ENCODE measurements around the gene FAM114A1. TPM values are rescaled to one million over a fixed set of nuclear protein-coding genes. Genes with fewer than 3 reads are reported as not detected.

FAM114A1 gene
- total RNA-seq, 1 donor from 2014 or later = 223 TPM

DNA sequence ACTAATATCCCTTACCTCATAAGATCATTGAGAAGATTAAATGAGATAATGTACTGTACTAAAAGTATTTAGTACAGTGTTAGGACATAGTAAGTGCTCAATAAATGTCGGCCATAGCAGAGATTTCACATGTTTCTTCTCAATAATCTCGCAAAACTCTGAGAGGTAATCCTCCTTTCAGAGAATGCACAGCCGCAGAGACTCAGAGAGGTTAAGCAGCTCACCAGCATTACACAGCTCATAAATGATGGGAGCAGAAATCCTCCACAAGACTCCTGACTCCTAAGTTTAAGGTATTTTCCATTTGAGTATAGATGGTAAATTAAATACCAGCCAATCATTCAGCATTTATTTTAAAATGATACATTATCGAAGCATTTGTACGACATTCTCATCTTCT is 34.6 kb downstream of the FAM114A1 start:
- H3K9me3 Mint-ChIP-seq (ENCODE audit: low read depth) = no peaks in the 10 kb centered on the region
- H3K27me3 Mint-ChIP-seq (ENCODE audit: low read depth) = no peaks in the 10 kb centered on the region
- no peak overlapping the region for H3K4me3 Mint-ChIP-seq (ENCODE audit: unreplicated experiment)
- no peak for DNase-seq (ENCODE audit: low spot score)
- H3K27ac Mint-ChIP-seq (ENCODE audit: unreplicated experiment) = peak overlapping the region; percentile 36
- TF ChIP-seq, protein P1, sequence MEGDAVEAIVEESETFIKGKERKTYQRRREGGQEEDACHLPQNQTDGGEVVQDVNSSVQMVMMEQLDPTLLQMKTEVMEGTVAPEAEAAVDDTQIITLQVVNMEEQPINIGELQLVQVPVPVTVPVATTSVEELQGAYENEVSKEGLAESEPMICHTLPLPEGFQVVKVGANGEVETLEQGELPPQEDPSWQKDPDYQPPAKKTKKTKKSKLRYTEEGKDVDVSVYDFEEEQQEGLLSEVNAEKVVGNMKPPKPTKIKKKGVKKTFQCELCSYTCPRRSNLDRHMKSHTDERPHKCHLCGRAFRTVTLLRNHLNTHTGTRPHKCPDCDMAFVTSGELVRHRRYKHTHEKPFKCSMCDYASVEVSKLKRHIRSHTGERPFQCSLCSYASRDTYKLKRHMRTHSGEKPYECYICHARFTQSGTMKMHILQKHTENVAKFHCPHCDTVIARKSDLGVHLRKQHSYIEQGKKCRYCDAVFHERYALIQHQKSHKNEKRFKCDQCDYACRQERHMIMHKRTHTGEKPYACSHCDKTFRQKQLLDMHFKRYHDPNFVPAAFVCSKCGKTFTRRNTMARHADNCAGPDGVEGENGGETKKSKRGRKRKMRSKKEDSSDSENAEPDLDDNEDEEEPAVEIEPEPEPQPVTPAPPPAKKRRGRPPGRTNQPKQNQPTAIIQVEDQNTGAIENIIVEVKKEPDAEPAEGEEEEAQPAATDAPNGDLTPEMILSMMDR (IDR thresholded peaks at IDR 0.05) = no peak
- peaks cover 9% of the 10 kb centered on the region for H3K4me1 Mint-ChIP-seq (ENCODE audit: low read depth)
- peaks cover 36% of the 10 kb centered on the region for H3K36me3 Mint-ChIP-seq (ENCODE audit: low read depth)

DNA sequence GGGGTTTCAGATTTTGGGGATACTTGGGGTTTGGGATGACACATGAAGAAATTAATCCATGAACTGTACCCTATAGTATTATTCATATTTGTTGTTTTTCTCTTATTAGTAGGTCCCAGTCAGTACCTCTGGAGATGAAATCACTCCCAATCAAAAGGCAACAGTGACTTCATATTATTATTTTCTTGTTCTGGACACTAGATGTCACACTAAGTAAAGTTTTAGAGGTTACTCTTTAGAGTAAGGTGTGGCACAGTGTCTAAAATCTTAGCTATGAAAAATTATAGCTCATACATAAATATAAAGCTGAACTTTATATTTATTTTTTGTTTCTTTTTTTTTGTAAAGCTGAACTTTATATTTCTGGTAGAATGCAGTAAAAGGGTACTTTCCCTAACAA is 35.1 kb downstream of the FAM114A1 start:
- DNase-seq (ENCODE audit: low spot score) = no peak
- Mint-ChIP-seq H3K36me3 (ENCODE audit: low read depth) (peaks cover 38% of the 10 kb centered on the region), H3K9me3 (ENCODE audit: low read depth) (no peaks in the 10 kb centered on the region), H3K27me3 (ENCODE audit: low read depth) (no peaks in the 10 kb centered on the region), H3K27ac (ENCODE audit: unreplicated experiment) (peak overlapping the region; percentile 36), H3K4me1 (ENCODE audit: low read depth) (peaks cover 8% of the 10 kb centered on the region), H3K4me3 (ENCODE audit: unreplicated experiment) (no peak overlapping the region)
- TF ChIP-seq, protein P1 (IDR thresholded peaks at IDR 0.05) = peak; percentile 79

DNA sequence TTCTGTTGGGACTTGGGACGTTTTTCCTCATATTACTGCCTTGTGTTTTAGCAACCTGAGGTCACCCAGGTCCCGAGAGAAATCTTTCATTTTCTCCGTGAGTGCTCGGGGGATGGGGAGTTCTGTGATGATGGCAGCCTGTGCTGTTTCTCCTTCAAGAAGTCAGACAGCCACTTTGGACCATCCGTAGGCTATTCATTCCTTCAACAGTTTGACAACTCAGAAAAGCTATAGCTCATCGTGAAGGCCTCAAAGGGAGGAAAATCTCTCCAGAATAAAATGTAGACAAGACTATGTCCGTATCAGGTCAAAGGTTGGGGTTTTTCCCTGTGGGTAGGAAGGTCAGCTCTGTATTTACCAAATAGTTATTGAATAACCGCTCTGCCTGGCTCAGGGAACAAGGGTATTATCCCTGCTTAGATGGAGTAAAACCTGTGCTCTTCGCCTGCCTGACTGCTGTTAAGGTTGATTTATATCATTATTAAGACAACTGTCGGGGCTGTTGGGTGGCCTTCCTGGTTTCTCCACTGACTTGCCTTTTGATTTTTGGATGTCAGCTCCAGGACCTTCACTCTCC is 36.6 kb downstream of the FAM114A1 start:
- DNase-seq (ENCODE audit: low spot score) = no peak
- Mint-ChIP-seq H3K36me3 (ENCODE audit: low read depth) (peaks cover 36% of the 10 kb centered on the region), H3K27ac (ENCODE audit: unreplicated experiment) (no peak overlapping the region), H3K4me1 (ENCODE audit: low read depth) (peaks cover 8% of the 10 kb centered on the region), H3K4me3 (ENCODE audit: unreplicated experiment) (no peak overlapping the region), H3K9me3 (ENCODE audit: low read depth) (no peaks in the 10 kb centered on the region), H3K27me3 (ENCODE audit: low read depth) (no peaks in the 10 kb centered on the region)
- TF ChIP-seq, protein P1 (IDR thresholded peaks at IDR 0.05) = no peak

DNA sequence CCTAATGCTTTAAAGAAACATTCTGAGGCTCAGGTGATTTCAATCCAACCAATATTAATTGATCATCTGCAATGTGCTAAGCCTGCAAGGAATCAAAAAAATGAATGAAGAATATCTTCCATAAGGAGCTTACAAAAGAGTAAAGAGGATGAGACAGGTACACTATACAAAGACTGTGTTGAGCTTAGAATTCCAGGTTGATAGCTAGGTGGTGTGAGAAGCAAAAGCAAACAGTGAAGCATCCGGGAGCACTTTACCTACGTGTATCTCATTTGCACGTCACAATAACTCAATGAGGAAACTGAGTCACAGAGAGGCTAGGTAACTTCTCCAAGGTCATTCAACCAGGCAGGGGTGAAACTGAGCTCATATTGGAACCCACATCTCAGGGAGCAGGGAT is 37.1 kb downstream of the FAM114A1 start:
- no peak for DNase-seq (ENCODE audit: low spot score)
- H3K27ac Mint-ChIP-seq (ENCODE audit: unreplicated experiment) = no peak overlapping the region
- H3K9me3 Mint-ChIP-seq (ENCODE audit: low read depth) = no peaks in the 10 kb centered on the region
- TF ChIP-seq, protein P1 (IDR thresholded peaks at IDR 0.05) = no peak
- H3K27me3 Mint-ChIP-seq (ENCODE audit: low read depth) = no peaks in the 10 kb centered on the region
- H3K4me3 Mint-ChIP-seq (ENCODE audit: unreplicated experiment) = no peak overlapping the region
- peaks cover 8% of the 10 kb centered on the region for H3K4me1 Mint-ChIP-seq (ENCODE audit: low read depth)
- peaks cover 39% of the 10 kb centered on the region for H3K36me3 Mint-ChIP-seq (ENCODE audit: low read depth)

DNA sequence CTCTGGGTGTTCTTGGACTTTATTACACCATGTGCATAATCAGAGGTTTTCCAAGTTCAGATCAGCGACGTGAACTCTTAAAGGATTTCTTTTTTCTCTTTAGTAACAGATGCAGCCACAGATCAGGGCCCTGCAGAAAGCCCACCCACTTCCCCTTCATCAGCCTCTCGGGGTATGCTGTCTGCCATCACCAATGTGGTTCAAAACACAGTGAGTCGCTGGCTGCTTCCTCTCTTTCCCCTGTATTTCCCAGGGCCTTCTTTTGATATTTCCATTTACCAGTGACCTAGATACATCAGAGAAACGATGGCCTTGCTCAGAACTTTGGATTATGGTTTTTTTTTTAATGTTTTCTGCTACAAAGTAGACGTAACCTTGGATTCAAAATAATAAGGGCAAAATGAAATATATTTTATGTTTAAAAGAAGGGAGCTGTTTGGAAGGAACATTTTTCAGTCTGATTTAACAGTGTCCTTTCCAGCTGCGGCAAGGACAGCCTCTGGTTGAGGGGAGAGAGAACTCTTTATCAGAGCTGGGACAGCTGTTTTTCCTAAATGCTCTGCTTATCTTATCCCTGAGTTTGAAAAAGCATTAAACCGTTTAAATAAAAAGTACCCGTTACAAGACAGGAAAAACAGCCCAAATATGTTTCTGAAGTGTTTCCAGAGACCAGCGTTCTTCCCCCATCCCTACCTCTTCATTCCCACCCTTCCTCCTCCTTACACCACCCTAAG is 38.2 kb downstream of the FAM114A1 start:
- peaks cover 48% of the 10 kb centered on the region for H3K36me3 Mint-ChIP-seq (ENCODE audit: low read depth)
- no peak overlapping the region for H3K27ac Mint-ChIP-seq (ENCODE audit: unreplicated experiment)
- H3K4me3 Mint-ChIP-seq (ENCODE audit: unreplicated experiment) = no peak overlapping the region

More for the DNA sequence above, 38.2 kb downstream of the FAM114A1 start:
- DNase-seq (ENCODE audit: low spot score) = no peak
- Mint-ChIP-seq H3K9me3 (ENCODE audit: low read depth) (no peaks in the 10 kb centered on the region), H3K4me1 (ENCODE audit: low read depth) (peaks cover 8% of the 10 kb centered on the region), H3K27me3 (ENCODE audit: low read depth) (no peaks in the 10 kb centered on the region)
- TF ChIP-seq, protein P1 (IDR thresholded peaks at IDR 0.05) = no peak

Data from chondrocyte (in vitro differentiated cells).